H9 (cell line): ENCODE measurements around the gene CTSH. TPM values are rescaled to one million over a fixed set of nuclear protein-coding genes. Genes with fewer than 3 reads are reported as not detected.

Source experiments
- DNase-seq: peaks from one replicate; pipeline ENCODE4 v3.0.0-alpha.2; 2017
- H2AFZ ChIP-seq: one replicate; pipeline ENCODE4 v1.6.1; 2013; ENCODE audit warnings: mild to moderate bottlenecking, low read length, control low read depth, moderate library complexity
- H2AK5ac ChIP-seq: 2 replicates; pipeline ENCODE4 v1.6.1; 2013; ENCODE audit warnings: low read length, control low read depth, mixed read lengths; ENCODE audit not compliant: insufficient read length
- H2BK120ac ChIP-seq: one replicate; pipeline ENCODE4 v1.6.1; 2013; ENCODE audit warnings: low read depth, mild to moderate bottlenecking, low read length, control low read depth, inconsistent platforms; ENCODE audit not compliant: poor library complexity, severe bottlenecking
- H2BK12ac ChIP-seq: 2 replicates; pipeline ENCODE4 v1.6.1; 2013; ENCODE audit warnings: low read length, control low read depth, mixed read lengths, low read depth; ENCODE audit not compliant: insufficient read length
- H2BK15ac ChIP-seq: 2 replicates; pipeline ENCODE4 v1.6.1; 2013; ENCODE audit warnings: low read depth, low read length, control low read depth
- H2BK20ac ChIP-seq: one replicate; pipeline ENCODE4 v1.6.1; 2013; ENCODE audit warnings: low read depth, mild to moderate bottlenecking, low read length, control low read depth, inconsistent platforms; ENCODE audit not compliant: poor library complexity, severe bottlenecking
- H2BK5ac ChIP-seq: 2 replicates; pipeline ENCODE4 v1.6.1; 2013; ENCODE audit warnings: low read length, control low read depth, mixed read lengths; ENCODE audit not compliant: insufficient read length
- H3K14ac ChIP-seq: 2 replicates; pipeline ENCODE4 v1.6.1; 2013; ENCODE audit warnings: low read length, control low read depth; ENCODE audit not compliant: insufficient read depth
- H3K18ac ChIP-seq: 2 replicates; pipeline ENCODE4 v1.6.1; 2013; ENCODE audit warnings: low read depth, mild to moderate bottlenecking, mixed read lengths, low read length, control low read depth; ENCODE audit not compliant: insufficient read length
- H3K23ac ChIP-seq: 2 replicates; pipeline ENCODE4 v1.6.1; 2013; ENCODE audit warnings: low read length, control low read depth, mixed read lengths, low read depth; ENCODE audit not compliant: insufficient read length
- H3K23me2 ChIP-seq: 2 replicates; pipeline ENCODE4 v1.6.1; 2013; ENCODE audit warnings: low read depth, mild to moderate bottlenecking, mixed read lengths, low read length, control low read depth; ENCODE audit not compliant: insufficient read length, poor library complexity, severe bottlenecking
- H3K27ac ChIP-seq: 2 replicates; pipeline ENCODE4 v1.5.1; 2013; ENCODE audit warnings: low read length, control low read depth, mixed read lengths, low read depth; ENCODE audit not compliant: insufficient read length
- H3K27me3 ChIP-seq: 2 replicates; pipeline ENCODE4 v1.6.1; 2013; ENCODE audit warnings: low read length, control low read depth, inconsistent platforms; ENCODE audit not compliant: insufficient read depth
- H3K4ac ChIP-seq: 2 replicates; pipeline ENCODE4 v1.6.1; 2013; ENCODE audit warnings: low read depth, mild to moderate bottlenecking, control low read depth, inconsistent platforms, low read length, moderate library complexity
- H3K4me1 ChIP-seq: 2 replicates; pipeline ENCODE4 v1.6.1; 2013; ENCODE audit warnings: low read length, control low read depth, inconsistent platforms; ENCODE audit not compliant: insufficient read depth
- H3K4me2 ChIP-seq: 2 replicates; pipeline ENCODE4 v1.6.1; 2013; ENCODE audit warnings: low read length, control low read depth, mixed read lengths; ENCODE audit not compliant: insufficient read length, insufficient read depth
- H3K56ac ChIP-seq: 2 replicates; pipeline ENCODE4 v1.6.1; 2013; ENCODE audit warnings: low read depth, mild to moderate bottlenecking, mixed read lengths, low read length, control low read depth; ENCODE audit not compliant: insufficient read length
- H3K79me1 ChIP-seq: 2 replicates; pipeline ENCODE4 v1.6.1; 2013; ENCODE audit warnings: low read depth, mild to moderate bottlenecking, moderate library complexity, low read length, control low read depth, inconsistent platforms; ENCODE audit not compliant: insufficient read depth, poor library complexity, severe bottlenecking
- H3K79me2 ChIP-seq: 2 replicates; pipeline ENCODE4 v1.6.1; 2013; ENCODE audit warnings: low read length, control low read depth, inconsistent platforms; ENCODE audit not compliant: insufficient read depth
- H3K9ac ChIP-seq: 2 replicates; pipeline ENCODE4 v1.6.1; 2013; ENCODE audit warnings: low read length, control low read depth, mixed read lengths; ENCODE audit not compliant: insufficient read length; ENCODE audit errors: extremely low read depth
- H3K9me3 ChIP-seq: one replicate; pipeline ENCODE4 v1.6.1; 2013; ENCODE audit warnings: low read depth, low read length, inconsistent platforms; ENCODE audit not compliant: control insufficient read depth
- H3T11ph ChIP-seq: one replicate; pipeline ENCODE4 v1.6.1; 2013; ENCODE audit warnings: mild to moderate bottlenecking, low read length, control low read depth, inconsistent platforms
- H4K20me1 ChIP-seq: one replicate; pipeline ENCODE4 v1.6.1; 2013; ENCODE audit not compliant: control insufficient read depth, insufficient read length, insufficient read depth
- H4K5ac ChIP-seq: 2 replicates; pipeline ENCODE4 v1.6.1; 2013; ENCODE audit warnings: low read depth, mild to moderate bottlenecking, mixed read lengths, low read length, control low read depth; ENCODE audit not compliant: insufficient read length
- H4K8ac ChIP-seq: replicated peaks from 2 replicates; pipeline ENCODE4 v1.6.1; 2013; ENCODE audit warnings: low read length, control low read depth, mixed read lengths, low read depth; ENCODE audit not compliant: insufficient read length
- H4K91ac ChIP-seq: 2 replicates; pipeline ENCODE4 v1.6.1; 2013; ENCODE audit warnings: low read depth, mild to moderate bottlenecking, moderate library complexity, mixed read lengths, low read length, control low read depth; ENCODE audit not compliant: insufficient read length
- H3K27ac Mint-ChIP-seq, 3 experiments: 2 replicates in 2 of 3; 3 replicates in 1 of 3; pipeline ENCODE4 v1.8.0; 2020 to 2021; ENCODE audit warnings: mixed read lengths in 3 of 3, mild to moderate bottlenecking in 1 of 3, moderate library complexity in 1 of 3
- H3K27me3 Mint-ChIP-seq: 2 replicates; pipeline ENCODE4 v1.8.0; 2021; ENCODE audit warnings: low read depth, mild to moderate bottlenecking, moderate library complexity, mixed read lengths
- H3K36me3 Mint-ChIP-seq, 3 experiments: 2 replicates in 2 of 3; 3 replicates in 1 of 3; pipeline ENCODE4 v1.8.0; 2020 to 2021; ENCODE audit warnings: low read depth in 3 of 3, mixed read lengths in 3 of 3; ENCODE audit not compliant: insufficient read depth in 1 of 3
- H3K4me1 Mint-ChIP-seq, 2 experiments: 2 replicates each; pipeline ENCODE4 v1.8.0; 2020; ENCODE audit warnings: mixed read lengths in 2 of 2
- H3K4me3 Mint-ChIP-seq, 2 experiments: 2 replicates in 1 of 2; 3 replicates in 1 of 2; pipeline ENCODE4 v1.8.0; 2020 to 2021; ENCODE audit warnings: mild to moderate bottlenecking in 2 of 2, mixed read lengths in 2 of 2, moderate library complexity in 1 of 2
- H3K9me3 Mint-ChIP-seq, 2 experiments: 2 replicates in 1 of 2; 3 replicates in 1 of 2; pipeline ENCODE4 v1.8.0; 2020; ENCODE audit warnings: mild to moderate bottlenecking in 2 of 2, mixed read lengths in 2 of 2, moderate library complexity in 1 of 2
- CTCF ChIP-seq: fragments of 200-600 bp; sonication (generic); conservative IDR thresholded peaks from 3 replicates; pipeline ENCODE4 v1.8.0; 2021; ENCODE audit warnings: antibody characterized with exemption, mild to moderate bottlenecking
- WGBS: extraction: QIAGEN DNeasy Blood & Tissue Kit; methylation state at CpG from one replicate; pipeline ENCODE4 v1.1.7; 2013; ENCODE audit warnings: missing lambda C conversion rate, low lambda C conversion rate, mixed read lengths; ENCODE audit not compliant: insufficient read length; ENCODE audit errors: extremely low coverage; 5-methylcytosine and 5-hydroxymethylcytosine counted together
- total RNA-seq: library from RNA; stranded (reverse); gene quantifications from 2 replicates; pipeline ENCODE4 v1.2.1, GENCODE V29; 2021

Gene CTSH
- total RNA-seq, 1 experiment from 2014 or later = 15.5 TPM

- no peak overlapping the region for H2BK120ac ChIP-seq
- H3K23ac ChIP-seq = no peak overlapping the region
- no peak overlapping the region for H3T11ph ChIP-seq
- H3K4me2 ChIP-seq = no peak overlapping the region
- no peak overlapping the region for H4K5ac ChIP-seq
- H3K14ac ChIP-seq = no peak overlapping the region
- Mint-ChIP-seq H3K36me3 (peaks cover 31 to 72% (median 68%) of the 10 kb centered on the region in 3 experiments), H3K9me3 (no peaks in the 10 kb centered on the region), H3K4me1 (peaks cover 21 to 24% of the 10 kb centered on the region in 2 experiments), H3K4me3 (no peak overlapping the region), H3K27me3 (no peaks in the 10 kb centered on the region), H3K27ac (no peak overlapping the region; a peak in 1 of 7 replicates)
- peaks cover 53% of the 10 kb centered on the region for H3K79me2 ChIP-seq
- no peaks in the 10 kb centered on the region for H3K4me1 ChIP-seq
- no peak overlapping the region for H3K27ac ChIP-seq
- no peak overlapping the region for H3K9ac ChIP-seq
- H2BK5ac ChIP-seq = no peak overlapping the region
- H4K8ac ChIP-seq = no peak overlapping the region
- WGBS = no CpG with 5 or more reads among the region's 1 CpG
- H3K18ac ChIP-seq = no peak overlapping the region
- no peak overlapping the region for H2BK12ac ChIP-seq
- no peaks in the 10 kb centered on the region for H4K20me1 ChIP-seq
- H3K56ac ChIP-seq = no peak overlapping the region
- H4K91ac ChIP-seq = no peak overlapping the region
- H2AFZ ChIP-seq = no peak overlapping the region
- no peak overlapping the region for H2AK5ac ChIP-seq
- no peak for DNase-seq
- no peak overlapping the region for H3K4ac ChIP-seq
- H3K9me3 ChIP-seq = no peaks in the 10 kb centered on the region
- no peaks in the 10 kb centered on the region for H3K23me2 ChIP-seq
- no peak overlapping the region for H2BK20ac ChIP-seq
- H2BK15ac ChIP-seq = no peak overlapping the region
- no peak for TF ChIP-seq CTCF
- peaks cover 2% of the 10 kb centered on the region for H3K79me1 ChIP-seq
- H3K27me3 ChIP-seq = no peaks in the 10 kb centered on the region
These were observed 63.2 kb downstream of the CTSH start for GRCh38 chr15:78881681-78882080.
